Thymus (tissue), 11 donors: ENCODE results near the gene USP17L13. TPM values are rescaled to one million over a fixed set of nuclear protein-coding genes. Genes with fewer than 3 reads are reported as not detected.
"Not testable (repeated sequence)": the region's sequence is repeated elsewhere in the genome, so short reads cannot be mapped to it uniquely, and the experiment has no call there.

Experiments
- DNase-seq, 9 donors: peaks; one replicate each; pipeline ENCODE4 v3.0.0-alpha.2; 2013; ENCODE audit warnings: low spot score in 9 of 9, low read depth in 6 of 9, missing footprints in 1 of 9
- H3K27ac ChIP-seq, 2 donors: one replicate each; pipeline ENCODE4 v1.5.1; 2013; ENCODE audit warnings: control low read depth in 1 of 2, low read depth in 1 of 2, low read length in 1 of 2, mild to moderate bottlenecking in 1 of 2, moderate library complexity in 1 of 2
- H3K27me3 ChIP-seq, 2 donors: one replicate each; pipeline ENCODE4 v1.5.1; 2013; ENCODE audit warnings: low read length in 1 of 2; ENCODE audit not compliant: control insufficient read depth in 2 of 2, insufficient read depth in 1 of 2
- H3K36me3 ChIP-seq, 2 donors: one replicate each; pipeline ENCODE4 v1.5.1; 2013; ENCODE audit warnings: low read length in 1 of 2, mild to moderate bottlenecking in 1 of 2, moderate library complexity in 1 of 2; ENCODE audit not compliant: control insufficient read depth in 2 of 2, insufficient read depth in 2 of 2
- H3K4me1 ChIP-seq, 2 donors: one replicate each; pipeline ENCODE4 v1.5.1; 2013; ENCODE audit warnings: low read length in 2 of 2; ENCODE audit not compliant: control insufficient read depth in 2 of 2, insufficient read depth in 2 of 2
- H3K4me3 ChIP-seq, 2 donors: one replicate each; pipeline ENCODE4 v1.5.1; 2013; ENCODE audit warnings: low read length in 2 of 2, control low read depth in 1 of 2, mild to moderate bottlenecking in 1 of 2
- H3K9me3 ChIP-seq, 2 donors: one replicate each; pipeline ENCODE4 v1.5.1; 2013; ENCODE audit warnings: low read length in 1 of 2, mild to moderate bottlenecking in 1 of 2; ENCODE audit not compliant: control insufficient read depth in 2 of 2, insufficient read depth in 1 of 2
- WGBS: extraction: QIAGEN DNeasy Blood & Tissue Kit; methylation state at CpG from one replicate; pipeline ENCODE4 v1.1.7; 2013; 5-methylcytosine and 5-hydroxymethylcytosine counted together
- polyA plus RNA-seq: library from polyadenylated mRNA; stranded (reverse); fragments of 200-250 nt; gene quantifications from one replicate; pipeline ENCODE4 v1.2.3, GENCODE V29; 2013
- total RNA-seq: library from RNA; stranded (reverse); fragments of 120-200 nt; gene quantifications from one replicate; pipeline ENCODE4 v1.2.4, GENCODE V29; 2013
- donor health status: healthy.

The USP17L13 gene
- total and polyA plus RNA-seq, 2 donors = not detected

- H3K4me3 ChIP-seq, H3K4me1 ChIP-seq, H3K27me3 ChIP-seq, H3K9me3 ChIP-seq, H3K36me3 ChIP-seq, H3K27ac ChIP-seq: not testable (repeated sequence)
- 85% methylated on average over 14 of the region's 26 CpGs for WGBS
- DNase-seq = peak in 3 of 9 donors; percentile 0 to 2 (median 0)
Measured at GRCh38 chr4:9247953-9248680, 23.4 kb downstream of the USP17L13 start, which contains the start of gene USP17L18. Gene USP17L18 (plus strand): TSS chr4:9248630. CDS start chr4:9248630, 0 bp downstream.

GRCh38 chr4:9253078-9253477 lies 28.4 kb downstream of the USP17L13 start, which contains the start of gene USP17L19:
Gene USP17L19 (plus strand): TSS chr4:9253378. CDS start chr4:9253378, 0 bp downstream.
- H3K4me3 ChIP-seq, H3K9me3 ChIP-seq, H3K27me3 ChIP-seq, DNase-seq, H3K4me1 ChIP-seq, H3K27ac ChIP-seq, H3K36me3 ChIP-seq: not testable (repeated sequence)
- WGBS = no CpG with 5 or more reads among the region's 13 CpGs

GRCh38 chr4:9257824-9258223 lies 33.1 kb downstream of the USP17L13 start, which contains the start of gene USP17L20:
Gene USP17L20 (plus strand): TSS chr4:9258124. CDS start chr4:9258124, 0 bp downstream.
- H3K4me1 ChIP-seq, H3K27ac ChIP-seq, H3K9me3 ChIP-seq, H3K27me3 ChIP-seq, H3K4me3 ChIP-seq, DNase-seq, H3K36me3 ChIP-seq: not testable (repeated sequence)
- WGBS = no CpG with 5 or more reads among the region's 15 CpGs

GRCh38 chr4:9262572-9262971 lies 37.9 kb downstream of the USP17L13 start, which contains the start of gene USP17L21:
Gene USP17L21 (plus strand): TSS chr4:9262872. CDS start chr4:9262872, 0 bp downstream.
- not testable (repeated sequence) for DNase-seq, H3K4me1 ChIP-seq, H3K4me3 ChIP-seq, H3K27me3 ChIP-seq, H3K9me3 ChIP-seq, H3K36me3 ChIP-seq, H3K27ac ChIP-seq
- WGBS = no CpG with 5 or more reads among the region's 13 CpGs

- not testable (repeated sequence) for H3K27ac ChIP-seq, H3K36me3 ChIP-seq, H3K27me3 ChIP-seq, DNase-seq, H3K4me1 ChIP-seq, H3K4me3 ChIP-seq, H3K9me3 ChIP-seq
- WGBS = no CpG with 5 or more reads among the region's 15 CpGs
Measured at GRCh38 chr4:9267319-9267718, 42.6 kb downstream of the USP17L13 start, which contains the start of gene USP17L22. Gene USP17L22 (plus strand): TSS chr4:9267619. CDS start chr4:9267619, 0 bp downstream.

GRCh38 chr4:9271719-9272118 lies 47.0 kb downstream of the USP17L13 start:
- not testable (repeated sequence) for H3K9me3 ChIP-seq, H3K4me1 ChIP-seq, H3K27me3 ChIP-seq, H3K36me3 ChIP-seq, H3K27ac ChIP-seq, DNase-seq, H3K4me3 ChIP-seq
- WGBS = 92% methylated on average over 5 of the region's 10 CpGs

Other genes starting within 250 kb of the USP17L13 start
- not detected for gene FAM90A26, start 54.5 kb upstream of the USP17L13 start, total RNA-seq
- gene FAM90A26, start 54.5 kb upstream of the USP17L13 start, polyA plus RNA-seq = 0.02 TPM
- not detected for gene USP17L10, start 14.2 kb upstream of the USP17L13 start, total RNA-seq
- not detected for gene USP17L10, start 14.2 kb upstream of the USP17L13 start, polyA plus RNA-seq
- gene USP17L11, start 9.5 kb upstream of the USP17L13 start, total RNA-seq = not detected
- not detected for gene USP17L11, start 9.5 kb upstream of the USP17L13 start, polyA plus RNA-seq
- gene USP17L12, start 4.7 kb upstream of the USP17L13 start, total RNA-seq = not detected
- gene USP17L12, start 4.7 kb upstream of the USP17L13 start, polyA plus RNA-seq = not detected
- not detected for gene USP17L15, start 9.5 kb downstream of the USP17L13 start, total RNA-seq
- 0.02 TPM for gene USP17L15, start 9.5 kb downstream of the USP17L13 start, polyA plus RNA-seq
- gene USP17L17, start 19.0 kb downstream of the USP17L13 start, total RNA-seq = not detected
- gene USP17L17, start 19.0 kb downstream of the USP17L13 start, polyA plus RNA-seq = not detected
- gene USP17L18, start 23.7 kb downstream of the USP17L13 start, total RNA-seq = not detected
- gene USP17L18, start 23.7 kb downstream of the USP17L13 start, polyA plus RNA-seq = not detected
- gene USP17L19, start 28.5 kb downstream of the USP17L13 start, total RNA-seq = not detected
- not detected for gene USP17L19, start 28.5 kb downstream of the USP17L13 start, polyA plus RNA-seq
- not detected for gene USP17L20, start 33.2 kb downstream of the USP17L13 start, total RNA-seq
- gene USP17L20, start 33.2 kb downstream of the USP17L13 start, polyA plus RNA-seq = not detected
- gene USP17L21, start 38.0 kb downstream of the USP17L13 start, total RNA-seq = not detected
- gene USP17L21, start 38.0 kb downstream of the USP17L13 start, polyA plus RNA-seq = not detected
- not detected for gene USP17L22, start 42.7 kb downstream of the USP17L13 start, total RNA-seq
- not detected for gene USP17L22, start 42.7 kb downstream of the USP17L13 start, polyA plus RNA-seq
- not detected for gene USP17L24, start 100.3 kb downstream of the USP17L13 start, total RNA-seq
- not detected for gene USP17L24, start 100.3 kb downstream of the USP17L13 start, polyA plus RNA-seq
- gene USP17L25, start 105.0 kb downstream of the USP17L13 start, total RNA-seq = not detected
- not detected for gene USP17L25, start 105.0 kb downstream of the USP17L13 start, polyA plus RNA-seq
- not detected for gene USP17L26, start 109.8 kb downstream of the USP17L13 start, total RNA-seq
- gene USP17L26, start 109.8 kb downstream of the USP17L13 start, polyA plus RNA-seq = not detected
- gene USP17L5, start 114.5 kb downstream of the USP17L13 start, total RNA-seq = not detected
- not detected for gene USP17L5, start 114.5 kb downstream of the USP17L13 start, polyA plus RNA-seq
- not detected for gene USP17L27, start 119.3 kb downstream of the USP17L13 start, total RNA-seq
- not detected for gene USP17L27, start 119.3 kb downstream of the USP17L13 start, polyA plus RNA-seq
- gene USP17L28, start 124.0 kb downstream of the USP17L13 start, total RNA-seq = not detected
- gene USP17L28, start 124.0 kb downstream of the USP17L13 start, polyA plus RNA-seq = not detected
- not detected for gene USP17L29, start 128.7 kb downstream of the USP17L13 start, total RNA-seq
- not detected for gene USP17L29, start 128.7 kb downstream of the USP17L13 start, polyA plus RNA-seq
- gene USP17L30, start 138.2 kb downstream of the USP17L13 start, total RNA-seq = not detected
- gene USP17L30, start 138.2 kb downstream of the USP17L13 start, polyA plus RNA-seq = not detected
- gene DEFB131A, start 219.5 kb downstream of the USP17L13 start, total RNA-seq = not detected
- gene DEFB131A, start 219.5 kb downstream of the USP17L13 start, polyA plus RNA-seq = not detected